Measurements from ENCODE around the gene CTSH. TPM values are rescaled to one million over a fixed set of nuclear protein-coding genes. Genes with fewer than 3 reads are reported as not detected.

The CTSH gene
- total RNA-seq, 4 donors from 2014 or later, result 127 to 375 (median 217) TPM

DNA sequence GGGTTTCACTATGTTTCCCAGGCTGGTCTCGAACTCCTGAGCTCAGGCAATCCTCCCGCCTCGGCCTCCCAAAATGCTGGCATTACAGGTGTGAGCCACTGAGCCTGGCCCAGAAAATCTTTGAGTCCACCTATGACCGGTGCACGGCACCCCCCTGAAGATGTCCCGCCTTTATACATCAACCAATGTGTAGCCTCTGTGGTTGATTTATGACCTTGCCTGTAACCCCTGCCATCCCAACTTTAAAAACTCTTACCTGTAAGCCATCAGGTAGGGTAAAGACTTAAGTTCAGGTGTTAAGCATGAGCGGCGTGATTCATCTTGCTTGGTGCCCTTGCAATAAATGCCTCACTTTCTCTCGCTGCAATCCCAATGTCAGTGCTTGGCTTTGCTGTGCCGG, 14.5 kb upstream of the CTSH start:
- TF ChIP-seq, protein P1, sequence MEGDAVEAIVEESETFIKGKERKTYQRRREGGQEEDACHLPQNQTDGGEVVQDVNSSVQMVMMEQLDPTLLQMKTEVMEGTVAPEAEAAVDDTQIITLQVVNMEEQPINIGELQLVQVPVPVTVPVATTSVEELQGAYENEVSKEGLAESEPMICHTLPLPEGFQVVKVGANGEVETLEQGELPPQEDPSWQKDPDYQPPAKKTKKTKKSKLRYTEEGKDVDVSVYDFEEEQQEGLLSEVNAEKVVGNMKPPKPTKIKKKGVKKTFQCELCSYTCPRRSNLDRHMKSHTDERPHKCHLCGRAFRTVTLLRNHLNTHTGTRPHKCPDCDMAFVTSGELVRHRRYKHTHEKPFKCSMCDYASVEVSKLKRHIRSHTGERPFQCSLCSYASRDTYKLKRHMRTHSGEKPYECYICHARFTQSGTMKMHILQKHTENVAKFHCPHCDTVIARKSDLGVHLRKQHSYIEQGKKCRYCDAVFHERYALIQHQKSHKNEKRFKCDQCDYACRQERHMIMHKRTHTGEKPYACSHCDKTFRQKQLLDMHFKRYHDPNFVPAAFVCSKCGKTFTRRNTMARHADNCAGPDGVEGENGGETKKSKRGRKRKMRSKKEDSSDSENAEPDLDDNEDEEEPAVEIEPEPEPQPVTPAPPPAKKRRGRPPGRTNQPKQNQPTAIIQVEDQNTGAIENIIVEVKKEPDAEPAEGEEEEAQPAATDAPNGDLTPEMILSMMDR (IDR thresholded peaks at IDR 0.05; ENCODE audit: low read depth), result no peak

DNA sequence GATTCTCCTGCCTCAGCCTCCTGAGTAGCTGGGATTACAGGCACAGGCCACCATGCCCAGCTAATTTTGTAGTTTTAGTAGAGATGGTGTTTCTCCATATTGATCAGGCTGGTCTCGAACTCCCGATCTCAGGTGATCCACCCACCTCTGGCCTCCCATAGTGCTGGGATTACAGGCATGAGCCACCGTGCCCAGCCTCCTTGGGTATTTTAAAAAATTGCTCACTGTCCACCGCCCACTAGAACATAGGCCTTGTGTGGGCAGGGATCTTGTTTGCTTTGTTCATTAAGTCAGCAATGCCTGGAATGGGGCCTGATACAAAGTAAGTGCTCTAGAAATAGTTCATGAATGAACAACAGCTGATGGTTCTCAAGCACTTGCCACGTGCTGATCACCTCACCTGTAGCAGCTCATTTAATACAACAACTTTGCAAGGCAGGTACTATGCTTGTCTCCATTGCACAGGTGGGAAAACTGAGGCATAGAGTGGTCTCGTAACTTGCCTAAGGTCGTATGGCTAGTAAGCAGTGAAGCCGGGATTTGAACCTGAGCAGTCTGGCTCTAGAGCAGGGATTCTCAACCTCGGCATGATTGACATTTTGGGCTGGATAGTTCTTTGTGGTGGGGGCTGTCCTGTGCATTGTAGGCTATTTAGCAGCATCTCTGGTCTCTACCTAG, 12.7 kb upstream of the CTSH start:
- TF ChIP-seq, protein P1 (IDR thresholded peaks at IDR 0.05; ENCODE audit: low read depth), result no peak

DNA sequence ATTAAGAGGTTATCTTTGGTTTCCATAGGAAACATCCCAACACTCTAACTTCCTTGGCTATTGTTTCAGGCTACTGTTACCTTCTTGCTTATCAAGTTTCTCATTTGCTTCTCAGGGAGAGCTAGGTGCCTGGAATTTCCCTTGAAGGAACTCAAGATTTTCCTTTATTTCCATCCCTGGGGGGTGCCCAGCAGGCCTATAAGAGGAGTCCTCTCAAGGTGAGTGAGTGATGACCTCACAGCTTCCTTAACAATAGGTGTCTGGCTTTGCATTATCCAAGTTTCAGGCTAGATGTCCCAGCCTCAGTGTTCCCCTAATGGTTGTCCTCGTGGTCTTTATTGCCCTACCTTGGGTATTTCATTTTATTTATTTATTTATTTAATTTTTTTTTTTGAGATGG, 12.1 kb upstream of the CTSH start:
- TF ChIP-seq, protein P1 (IDR thresholded peaks at IDR 0.05; ENCODE audit: low read depth), result no peak

DNA sequence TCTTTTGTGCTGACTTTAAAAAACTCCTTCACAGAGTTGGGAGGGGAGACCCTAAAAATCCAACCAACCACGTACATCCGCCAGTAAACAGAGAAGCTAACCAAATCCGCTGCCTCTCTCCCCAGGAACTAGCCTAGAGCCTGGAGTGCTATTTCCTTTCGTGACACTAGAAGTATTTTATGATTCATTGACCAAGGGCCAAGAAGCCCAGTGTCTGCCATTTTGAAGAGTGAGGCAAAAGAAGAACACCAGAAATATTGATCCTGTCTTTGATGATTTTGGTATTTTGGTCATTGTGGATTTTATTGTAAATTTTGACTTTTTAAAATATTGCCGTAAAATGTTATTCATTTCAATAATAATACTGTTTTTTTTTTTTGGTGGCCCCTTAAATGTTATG, 10.5 kb upstream of the CTSH start:
- TF ChIP-seq, protein P1 (IDR thresholded peaks at IDR 0.05; ENCODE audit: low read depth), result no peak

DNA sequence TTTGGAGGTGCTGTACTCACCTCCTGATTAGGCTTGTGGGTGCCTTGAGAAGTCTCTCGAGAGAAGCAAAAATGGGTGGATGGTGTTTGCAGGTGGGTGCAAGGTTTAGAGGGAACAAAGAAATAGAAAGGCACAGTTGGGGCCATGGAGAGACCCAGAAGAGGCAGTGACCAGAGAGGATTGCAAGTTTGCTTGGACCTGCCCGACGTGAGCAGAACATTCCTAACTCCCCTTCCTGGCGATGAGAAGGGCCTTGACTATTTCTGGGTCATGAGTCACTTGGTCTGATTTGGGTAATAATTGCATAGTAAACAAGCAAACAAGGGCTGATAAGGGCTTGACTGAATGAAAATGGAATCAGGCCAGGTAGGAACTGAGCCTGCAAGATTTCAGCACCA, 7.0 kb upstream of the CTSH start:
- TF ChIP-seq, protein P1 (IDR thresholded peaks at IDR 0.05; ENCODE audit: low read depth), result no peak

DNA sequence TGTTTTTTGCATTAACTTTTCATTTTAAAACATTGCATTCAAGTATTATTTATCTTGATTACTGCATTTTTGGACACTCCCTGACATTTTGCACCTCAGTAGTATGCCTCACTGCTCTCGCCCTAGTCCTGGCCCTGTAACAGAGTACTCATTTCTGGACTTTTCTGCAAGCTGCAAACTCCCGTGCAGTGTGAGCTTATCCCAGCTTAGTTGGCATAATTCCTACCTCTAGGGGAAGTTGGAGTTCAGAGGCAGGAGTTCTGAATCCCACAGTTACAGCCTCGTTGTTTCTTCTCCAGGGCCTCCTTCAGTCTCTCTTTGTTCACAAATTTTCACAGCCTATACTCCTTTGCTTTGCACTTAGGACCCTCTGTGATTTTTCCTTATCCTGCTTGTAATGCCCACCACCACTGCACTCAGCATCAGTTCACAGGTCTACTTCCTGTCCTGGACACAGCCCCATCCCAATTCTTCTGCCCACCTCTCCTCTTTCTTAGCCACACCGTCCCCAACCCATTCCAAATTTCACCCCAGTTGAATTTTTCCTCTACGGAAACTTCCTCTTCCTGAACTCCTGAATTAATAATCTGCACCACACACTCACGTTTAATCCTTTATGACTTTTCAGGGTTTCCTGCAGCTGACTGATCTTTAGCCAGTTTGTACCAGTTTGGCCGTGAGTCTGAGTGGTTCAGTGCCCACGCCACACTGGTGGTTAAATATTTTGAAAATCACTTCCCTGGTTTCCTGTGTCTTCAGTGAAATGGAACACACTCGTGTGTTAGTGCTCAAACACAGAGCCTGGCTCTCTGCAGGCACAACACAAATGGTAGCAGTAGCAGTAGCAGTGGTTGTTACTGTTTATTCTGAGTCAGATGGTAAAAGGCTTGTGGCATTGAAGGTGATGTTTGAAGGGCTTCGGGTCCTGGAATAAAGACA, 6.3 kb upstream of the CTSH start:
- TF ChIP-seq, protein P1 (IDR thresholded peaks at IDR 0.05; ENCODE audit: low read depth), result no peak

DNA sequence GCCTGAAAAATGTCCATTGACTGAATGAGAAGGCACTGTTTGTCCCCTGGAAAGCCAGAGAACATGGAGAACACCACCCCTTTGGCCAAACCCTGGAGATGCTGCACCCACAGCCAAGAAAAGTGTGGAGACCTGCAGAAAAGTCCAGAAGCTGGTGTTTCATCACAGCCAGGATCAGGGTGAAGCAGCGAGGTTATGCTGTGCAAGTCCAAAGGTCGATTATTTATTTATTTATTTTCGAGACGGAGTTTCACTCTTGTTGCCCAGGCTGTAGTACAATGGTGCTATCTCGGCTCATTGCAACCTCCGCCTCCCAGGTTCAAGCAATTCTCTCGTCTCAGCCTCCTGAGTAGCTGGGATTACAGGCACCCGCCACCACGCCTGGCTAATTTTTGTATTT, 5.5 kb upstream of the CTSH start:
- TF ChIP-seq, protein P1 (IDR thresholded peaks at IDR 0.05; ENCODE audit: low read depth), result no peak
